GM23338 (cell line): ENCODE data around the gene FUT7.

Source experiments
- EZH2 ChIP-seq: fragments of 200-600 bp; sonication (generic); IDR thresholded peaks from one replicate; pipeline ENCODE4 v1.8.0; 2017; ENCODE audit warnings: antibody characterized with exemption, mild to moderate bottlenecking, low read depth; ENCODE audit not compliant: unreplicated experiment
- EZH2phosphoT487 ChIP-seq: fragments of 200-600 bp; sonication (generic); IDR thresholded peaks from one replicate; pipeline ENCODE4 v1.8.1; 2018; ENCODE audit warnings: antibody characterized with exemption; ENCODE audit not compliant: unreplicated experiment
- JUNB ChIP-seq: IDR thresholded peaks from one replicate; pipeline ENCODE4 v1.6.1; 2016; ENCODE audit warnings: antibody characterized with exemption; ENCODE audit not compliant: unreplicated experiment

DNA sequence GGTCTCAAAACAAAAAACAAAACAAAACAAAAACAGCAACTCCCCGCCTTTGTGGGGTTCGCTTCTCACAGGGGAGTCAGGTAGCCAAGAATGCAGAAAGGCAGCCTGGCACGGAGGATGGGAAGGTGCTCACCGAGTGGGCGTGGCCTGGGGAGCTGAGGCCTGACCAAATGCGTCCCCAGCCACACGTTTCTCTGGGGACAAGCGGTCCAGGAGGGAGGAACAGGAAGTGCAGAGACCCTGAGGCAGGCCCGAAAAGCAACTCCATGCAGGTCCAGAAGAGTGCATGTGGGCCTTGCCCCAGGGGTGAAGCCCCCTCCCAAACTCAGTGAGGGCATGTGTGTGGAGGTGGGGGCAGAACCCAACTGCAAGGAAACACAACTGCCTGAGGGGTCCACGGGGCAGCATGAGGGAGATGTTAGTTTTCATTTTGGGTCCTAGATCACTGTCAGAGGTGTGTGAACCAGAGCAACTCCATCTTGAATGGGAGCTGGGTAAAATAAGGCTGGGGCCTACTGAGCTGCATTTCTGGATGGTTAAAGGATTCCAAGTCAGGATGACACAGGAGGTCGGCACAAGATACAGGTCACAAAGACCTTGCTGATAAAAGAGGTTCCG, 42.9 kb upstream of the FUT7 start:
- no peak for TF ChIP-seq EZH2
- TF ChIP-seq JUNB, result no peak
- TF ChIP-seq EZH2phosphoT487, result no peak
